Gastroesophageal sphincter (tissue), 3 donors: ENCODE results near the gene RASGRP1.

Experiments used
- CTCF ChIP-seq, 4 experiments: fragments of 200-600 bp in 2 of 4; fragments of 450-650 bp in 2 of 4; sonication (generic) in 1 of 4; IDR thresholded peaks; one replicate each; pipeline ENCODE4 v1.5.1; 2017 to 2019; ENCODE audit warnings: antibody characterized with exemption in 4 of 4, mild to moderate bottlenecking in 2 of 4, moderate library complexity in 2 of 4
- EP300 ChIP-seq: sonication (generic); formaldehyde crosslinking; IDR thresholded peaks from one replicate; pipeline ENCODE4 v1.6.1; 2017; ENCODE audit warnings: antibody characterized with exemption, mild to moderate bottlenecking
- POLR2A ChIP-seq, 2 donors: fragments of 450-650 bp; IDR thresholded peaks; one replicate each; pipeline ENCODE4 v1.6.1; 2017; ENCODE audit warnings: antibody characterized with exemption in 2 of 2, mild to moderate bottlenecking in 2 of 2, moderate library complexity in 1 of 2
- POLR2AphosphoS5 ChIP-seq: sonication (generic); formaldehyde crosslinking; IDR thresholded peaks from one replicate; pipeline ENCODE4 v1.6.1; 2017; ENCODE audit warnings: antibody characterized with exemption

DNA sequence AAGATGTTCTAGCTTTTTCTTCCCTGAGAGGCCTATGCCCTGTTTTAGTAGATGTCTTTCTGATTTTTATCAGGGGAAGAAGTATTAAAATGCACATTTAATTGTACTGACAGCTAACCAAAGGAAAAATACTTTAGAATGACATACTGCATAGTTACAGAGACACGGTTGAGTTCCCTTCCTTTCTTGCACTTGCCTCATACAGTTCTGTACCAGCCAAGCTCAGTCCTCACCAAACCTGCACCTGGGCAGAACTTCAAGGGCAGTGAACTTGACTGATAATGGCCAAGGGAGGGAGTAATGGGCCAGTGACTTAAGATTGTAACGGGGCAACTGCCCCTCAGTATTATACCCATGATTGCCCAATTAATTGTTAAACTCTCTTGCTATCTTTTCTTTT lies 34.1 kb upstream of the RASGRP1 start:
- no peak for TF ChIP-seq POLR2A (IDR thresholded peaks at IDR 0.05)
- no peak for TF ChIP-seq CTCF (IDR thresholded peaks at IDR 0.05)
- TF ChIP-seq POLR2AphosphoS5 = no peak
- TF ChIP-seq EP300 = no peak
